HG03521 (cell line): Measurements from ENCODE around the gene RBM20.

Experiments used
- ATAC-seq: cut with Tn5 transposase; IDR thresholded peaks from one replicate; pipeline ENCODE4 v1.9.1; 2021; ENCODE audit warnings: mild to moderate bottlenecking, moderate library complexity; ENCODE audit not compliant: unreplicated experiment

Gene RBM20

GRCh38 chr10:110885932-110886674 is 242.0 kb downstream of the RBM20 start:
- ATAC-seq: no peak

GRCh38 chr10:110887560-110887959 is 243.4 kb downstream of the RBM20 start:
- ATAC-seq: no peak
